Measurements from ENCODE around the gene SUV39H1. TPM values are rescaled to one million over a fixed set of nuclear protein-coding genes. Genes with fewer than 3 reads are reported as not detected.

Gene SUV39H1
- total and polyA plus RNA-seq, 9 of the 15 experiments (the other 6 are each of a cell fraction or from before 2014, with no cell fraction given) = 4.7 to 34.7 (median 17.9) TPM

DNA sequence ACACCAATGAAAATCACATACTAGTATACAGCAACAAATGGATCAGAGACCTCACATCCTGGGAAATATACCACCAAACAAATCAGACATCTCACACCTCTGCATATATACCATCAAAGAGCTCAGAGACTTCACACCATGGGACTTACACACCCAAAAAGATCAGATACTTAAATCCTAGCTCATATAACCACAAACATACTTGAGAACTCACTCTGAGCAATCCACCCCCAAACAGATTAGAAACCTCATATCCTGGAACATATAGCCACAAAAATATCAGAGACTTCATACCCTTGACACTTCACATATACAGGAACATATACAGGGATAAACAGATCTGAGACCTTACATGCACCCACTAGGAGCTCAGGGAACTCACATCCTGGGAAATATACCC lies 32.1 kb downstream of the SUV39H1 start:
- no peaks in the 10 kb centered on the region for H3K9me3 ChIP-seq (replicated peaks; ENCODE audit: control insufficient read depth, insufficient read depth, low read depth, low read length)
- DNase-seq (ENCODE audit: extremely low read depth in 1 of 4, low spot score in 3 of 4) (no peak), FAIRE-seq (no peak), ATAC-seq (no peak)
- intact Hi-C loops (cut with micrococcal nuclease) (no loop called here), in situ Hi-C loops (cut with MboI) (no loop called here)
- no peaks in the 10 kb centered on the region for H3K27me3 ChIP-seq (ENCODE audit: control insufficient read depth in 2 of 2, insufficient read depth in 2 of 2, low read length in 2 of 2)
- H3K4me1 ChIP-seq (replicated peaks in 1 of 2; ENCODE audit: control insufficient read depth in 2 of 2, insufficient read depth in 2 of 2, low read length in 2 of 2) = no peaks in the 10 kb centered on the region; a peak in 2 of 5 replicates
- TF ChIP-seq CBX3 (IDR thresholded peaks at IDR 0.05; ENCODE audit: borderline replicate concordance in 1 of 2, low read length in 2 of 2) (no peak), CCAR2 (IDR thresholded peaks at IDR 0.05; ENCODE audit: low read depth, low read length) (no peak), ZNF518B (CRISPR knock-in tag; IDR thresholded peaks at IDR 0.05) (no peak), ZNF263 (CRISPR knock-in tag; IDR thresholded peaks at IDR 0.05; ENCODE audit: borderline replicate concordance) (no peak), MEF2D (tag; conservative IDR thresholded peaks at IDR 0.05; ENCODE audit: low read depth) (no peak), ZNF197 (CRISPR knock-in tag; IDR thresholded peaks at IDR 0.05; ENCODE audit: low read depth) (no peak), DPF2 (IDR thresholded peaks at IDR 0.05) (no peak), GMEB1 (CRISPR knock-in tag; IDR thresholded peaks at IDR 0.05) (no peak), ZNF79 (CRISPR knock-in tag; IDR thresholded peaks at IDR 0.05; ENCODE audit: low read depth) (no peak)
- ChIA-PET CTCF (ENCODE audit: low intra/inter-chr PET ratio) (no interaction called here), POLR2A (interaction anchor here (0.6 to 0.7 kb wide), 2 partner anchors 26 to 220 kb away, joined by 3 to 4 read pairs; no protein-coding TSS in a partner anchor)
- no peak overlapping the region for H3K4me3 ChIP-seq
- no peaks in the 10 kb centered on the region for H4K20me1 ChIP-seq (replicated peaks; ENCODE audit: control insufficient read depth, insufficient read depth, low read length)
- H3K79me2 ChIP-seq (ENCODE audit: control insufficient read depth, insufficient read depth, low read length) = peaks cover 7% of the 10 kb centered on the region; the same call in 2 of the 3 replicates
- H3K36me3 ChIP-seq (ENCODE audit: control insufficient read depth, insufficient read depth, low read length) = no peaks in the 10 kb centered on the region
- no peak overlapping the region for H3K27ac ChIP-seq (ENCODE audit: extremely low read depth, low read depth, low read length)
- no peak overlapping the region for H3K9ac ChIP-seq (ENCODE audit: insufficient read depth in 1 of 2, low read depth in 2 of 2, low read length in 2 of 2)
- no peaks in the 10 kb centered on the region for H3K9me1 ChIP-seq (ENCODE audit: control insufficient read depth, insufficient read depth, low read length)
- no peak overlapping the region for H2AFZ ChIP-seq (ENCODE audit: low read depth, low read length)
- no TSS peak for BruUV-seq (replicated peaks)
- H3K4me2 ChIP-seq (ENCODE audit: insufficient read depth, low read length) = no peak overlapping the region

All from K562 (cell line).